HepG2 (cell line): ENCODE measurements around the gene ZFP90. TPM values are rescaled to one million over a fixed set of nuclear protein-coding genes. Genes with fewer than 3 reads are reported as not detected.

Source experiments
- CBX5 ChIP-seq: sonication (generic); formaldehyde crosslinking; IDR thresholded peaks from 2 replicates; pipeline ENCODE4 v1.4.0; 2020; ENCODE audit warnings: missing genetic modification reagents, borderline replicate concordance
- ISX ChIP-seq: sonication (generic); formaldehyde crosslinking; conservative IDR thresholded peaks from 2 replicates; pipeline ENCODE4 v1.5.0; 2020; ENCODE audit warnings: missing genetic modification reagents
- KAT2B ChIP-seq: fragments of 150-350 bp; IDR thresholded peaks from 2 replicates; pipeline ENCODE4 v1.6.1; 2014; ENCODE audit warnings: low read depth, low read length, borderline replicate concordance
- MIXL1 ChIP-seq: IDR thresholded peaks from 2 replicates; pipeline ENCODE4 v1.6.1; 2016
- NONO ChIP-seq, 2 experiments: fragments of 450-650 bp in 1 of 2; sonication (generic) in 1 of 2; formaldehyde crosslinking in 1 of 2; IDR thresholded peaks in 1 of 2; conservative IDR thresholded peaks in 1 of 2; 2 replicates each; pipeline versions ENCODE4 v1.6.1 to v1.8.0; 2017 to 2022; ENCODE audit warnings: mild to moderate bottlenecking in 1 of 2, missing genetic modification reagents in 1 of 2, moderate library complexity in 1 of 2
- PCBP2 ChIP-seq: fragments of 200-400 bp; formaldehyde crosslinking; optimal IDR thresholded peaks from 2 replicates; pipeline ENCODE3; 2018; ENCODE audit warnings: low read length, low read depth; ENCODE audit not compliant: poor library complexity, severe bottlenecking
- REXO4 ChIP-seq: sonication (generic); formaldehyde crosslinking; IDR thresholded peaks from 2 replicates; pipeline ENCODE4 v1.8.0; 2022; ENCODE audit warnings: missing genetic modification reagents, mild to moderate bottlenecking, borderline replicate concordance
- TFDP1 ChIP-seq: IDR thresholded peaks from 2 replicates; pipeline ENCODE4 v1.6.1; 2016; ENCODE audit warnings: missing compliant biosample characterization, missing genetic modification reagents, borderline replicate concordance
- ZGPAT ChIP-seq: IDR thresholded peaks from 2 replicates; pipeline ENCODE4 v1.6.1; 2016; ENCODE audit warnings: mild to moderate bottlenecking
- ZHX2 ChIP-seq, 2 experiments: sonication (generic) in 1 of 2; formaldehyde crosslinking in 1 of 2; IDR thresholded peaks; 2 replicates each; pipeline versions ENCODE4 v1.6.1 to v1.9.0; 2014 to 2022; ENCODE audit warnings: antibody characterized with exemption in 1 of 2, borderline replicate concordance in 1 of 2, inconsistent platforms in 1 of 2, low read depth in 1 of 2, missing genetic modification reagents in 1 of 2
- ZNF253 ChIP-seq: sonication (generic); formaldehyde crosslinking; IDR thresholded peaks from 2 replicates; pipeline ENCODE4 v1.8.0; 2022; ENCODE audit warnings: mild to moderate bottlenecking, missing genetic modification reagents, borderline replicate concordance
- ZNF496 ChIP-seq: sonication (generic); formaldehyde crosslinking; IDR thresholded peaks from 2 replicates; pipeline ENCODE4 v1.8.1; 2023; ENCODE audit warnings: mild to moderate bottlenecking, moderate library complexity, missing genetic modification reagents; ENCODE audit not compliant: insufficient replicate concordance
- ZNF619 ChIP-seq: sonication (generic); formaldehyde crosslinking; IDR thresholded peaks from 2 replicates; pipeline ENCODE4 v1.4.0; 2020; ENCODE audit warnings: mild to moderate bottlenecking, missing genetic modification reagents
- ZNF629 ChIP-seq: sonication (generic); formaldehyde crosslinking; conservative IDR thresholded peaks from 2 replicates; pipeline ENCODE4 v1.5.0; 2020; ENCODE audit warnings: missing genetic modification reagents
- polyA plus RNA-seq, 8 experiments: library from polyadenylated mRNA; depleted of rRNA in 3 of 8; stranded (reverse) in 7 of 8; unstranded in 1 of 8; fragments of >200 nt; fragmentation: Illumina TruSeq in 4 of 8; extraction: Trizol in 4 of 8; gene quantifications; 2 replicates each; pipeline versions ENCODE4 v1.2.1 to v1.2.3, GENCODE V29; 2011 to 2016; ENCODE audit warnings: low read depth in 4 of 8, missing spikeins in 1 of 8, mixed read lengths in 1 of 8; ENCODE audit not compliant: insufficient read depth in 1 of 8
- total RNA-seq, 5 experiments: library from RNA; depleted of rRNA; stranded (reverse); fragments of >200 nt; fragmentation: Illumina TruSeq; extraction: Trizol; gene quantifications; 2 replicates each; pipeline ENCODE4 v1.2.3, GENCODE V29; 2016; ENCODE audit warnings: low read depth in 1 of 5
- TF ChIP-seq, protein P1 (sequence below): IDR thresholded peaks from 2 replicates; pipeline ENCODE4 v1.6.1; 2016
- TF ChIP-seq, protein P2 (sequence below): IDR thresholded peaks from 2 replicates; pipeline ENCODE4 v1.6.1; 2018; ENCODE audit warnings: missing genetic modification reagents, mild to moderate bottlenecking, missing compliant biosample characterization

The ZFP90 gene
- total and polyA plus RNA-seq, 2 of the 13 experiments (the other 11 are each of a cell fraction or from before 2014, with no cell fraction given), result 17.6 to 18.9 TPM

GRCh38 chr16:68528686-68529379 is 10.3 kb upstream of the ZFP90 start (continued):
- TF ChIP-seq ZNF629 (CRISPR knock-in tag), result no peak
- TF ChIP-seq KAT2B, result no peak
- TF ChIP-seq TFDP1 (CRISPR knock-in tag), result peak; percentile 77
- TF ChIP-seq CBX5 (CRISPR knock-in tag), result peak; percentile 80
- TF ChIP-seq MIXL1 (CRISPR knock-in tag), result no peak
- TF ChIP-seq ISX (CRISPR knock-in tag), result no peak
- TF ChIP-seq PCBP2, result no peak
- 0 out of 2 replicates have a peak, but pooled peaks have one; percentile 56 for TF ChIP-seq ZNF619 (CRISPR knock-in tag)
- 0 out of 2 replicates have a peak, but pooled peaks have one; percentile 14 for TF ChIP-seq ZHX2 (IDR thresholded peaks at IDR 0.05; ENCODE audit: low read depth)
- no peak for TF ChIP-seq ZHX2 (CRISPR knock-in tag; IDR thresholded peaks at IDR 0.05; ENCODE audit: borderline replicate concordance)
- TF ChIP-seq ZGPAT (CRISPR knock-in tag), result 0 out of 2 replicates have a peak, but pooled peaks have one; percentile 46
- TF ChIP-seq, protein P1, sequence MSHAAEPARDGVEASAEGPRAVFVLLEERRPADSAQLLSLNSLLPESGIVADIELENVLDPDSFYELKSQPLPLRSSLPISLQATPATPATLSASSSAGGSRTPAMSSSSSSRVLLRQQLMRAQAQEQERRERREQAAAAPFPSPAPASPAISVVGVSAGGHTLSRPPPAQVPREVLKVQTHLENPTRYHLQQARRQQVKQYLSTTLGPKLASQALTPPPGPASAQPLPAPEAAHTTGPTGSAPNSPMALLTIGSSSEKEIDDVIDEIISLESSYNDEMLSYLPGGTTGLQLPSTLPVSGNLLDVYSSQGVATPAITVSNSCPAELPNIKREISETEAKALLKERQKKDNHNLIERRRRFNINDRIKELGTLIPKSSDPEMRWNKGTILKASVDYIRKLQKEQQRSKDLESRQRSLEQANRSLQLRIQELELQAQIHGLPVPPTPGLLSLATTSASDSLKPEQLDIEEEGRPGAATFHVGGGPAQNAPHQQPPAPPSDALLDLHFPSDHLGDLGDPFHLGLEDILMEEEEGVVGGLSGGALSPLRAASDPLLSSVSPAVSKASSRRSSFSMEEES (CRISPR knock-in tag), result 0 out of 2 replicates have a peak, but pooled peaks have one; percentile 13
- TF ChIP-seq, protein P2, sequence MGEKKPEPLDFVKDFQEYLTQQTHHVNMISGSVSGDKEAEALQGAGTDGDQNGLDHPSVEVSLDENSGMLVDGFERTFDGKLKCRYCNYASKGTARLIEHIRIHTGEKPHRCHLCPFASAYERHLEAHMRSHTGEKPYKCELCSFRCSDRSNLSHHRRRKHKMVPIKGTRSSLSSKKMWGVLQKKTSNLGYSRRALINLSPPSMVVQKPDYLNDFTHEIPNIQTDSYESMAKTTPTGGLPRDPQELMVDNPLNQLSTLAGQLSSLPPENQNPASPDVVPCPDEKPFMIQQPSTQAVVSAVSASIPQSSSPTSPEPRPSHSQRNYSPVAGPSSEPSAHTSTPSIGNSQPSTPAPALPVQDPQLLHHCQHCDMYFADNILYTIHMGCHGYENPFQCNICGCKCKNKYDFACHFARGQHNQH (CRISPR knock-in tag), result no peak; the same call in 1 of the 2 replicates
- no peak for TF ChIP-seq REXO4 (CRISPR knock-in tag)
- TF ChIP-seq ZNF253, result 0 out of 2 replicates have a peak, but pooled peaks have one; percentile 22
- TF ChIP-seq ZNF496 (CRISPR knock-in tag), result no peak
- no peak for TF ChIP-seq NONO (IDR thresholded peaks at IDR 0.05)
- TF ChIP-seq NONO (CRISPR knock-in tag; conservative IDR thresholded peaks at IDR 0.05), result peak; percentile 53; the same call in 1 of the 2 replicates
